Measurements from ENCODE around the gene EMC1.
A peak's percentile ranks its signal among the peaks of the same experiment; 100 is the strongest.
"Not testable (repeated sequence)": the region's sequence is repeated elsewhere in the genome, so short reads cannot be mapped to it uniquely, and the experiment has no call there.

Gene EMC1

DNA sequence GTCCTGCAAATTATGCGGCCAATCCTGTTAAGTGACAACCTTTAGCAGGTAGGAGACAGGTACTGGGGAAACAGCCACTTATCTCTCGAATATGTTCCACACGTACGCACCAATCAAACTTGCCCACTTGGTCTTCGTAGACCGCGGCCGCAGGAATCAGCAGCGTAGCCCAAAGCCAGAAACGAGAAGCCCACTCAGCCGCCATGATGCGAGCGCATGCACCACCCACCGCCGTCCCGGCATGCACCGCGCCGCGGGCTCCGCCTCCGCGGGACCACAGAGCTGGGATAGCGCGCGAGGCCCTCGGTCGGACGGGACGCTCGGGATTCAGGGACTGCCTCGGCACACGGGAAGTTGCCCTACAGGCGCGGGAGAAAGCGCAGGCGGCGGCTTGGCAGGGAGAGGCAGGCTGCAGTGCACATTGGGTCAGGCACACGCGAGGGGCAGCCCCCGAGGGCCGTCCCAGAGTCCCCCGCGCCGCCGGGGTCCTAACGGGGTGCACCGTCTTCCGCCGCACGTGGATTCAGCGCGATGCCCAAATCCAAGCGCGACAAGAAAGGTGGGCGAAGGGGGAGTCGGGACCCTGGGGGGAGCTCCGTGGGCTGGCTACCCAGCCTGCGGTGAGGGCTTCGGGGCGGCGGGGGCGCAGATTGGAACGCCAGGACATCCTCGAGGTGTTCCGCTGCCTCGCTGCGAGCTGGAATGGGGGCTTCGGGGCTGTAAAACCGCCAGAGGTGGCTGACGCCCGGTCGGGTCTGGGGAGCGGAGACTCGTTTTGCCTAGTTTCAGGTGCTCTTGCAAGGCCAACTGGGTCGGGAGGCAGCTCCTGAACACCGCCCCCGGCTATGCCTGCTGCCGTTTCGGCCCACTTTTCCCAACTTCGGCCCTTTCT lies at the start of gene EMC1, which contains the start of gene MRTO4:
Gene EMC1, minus strand, starts transcription at position 220 of the 892 bp plus-strand sequence. Its CDS starts 15 bp downstream, at position 205.
Gene MRTO4, plus strand, starts transcription at position 501 of the 892 bp plus-strand sequence. Its CDS starts 31 bp downstream, at position 532.
- H3K4me3 ChIP-seq (ENCODE audit: low read depth, low read length): peak within 1 kb of the TSS; percentile 100

DNA sequence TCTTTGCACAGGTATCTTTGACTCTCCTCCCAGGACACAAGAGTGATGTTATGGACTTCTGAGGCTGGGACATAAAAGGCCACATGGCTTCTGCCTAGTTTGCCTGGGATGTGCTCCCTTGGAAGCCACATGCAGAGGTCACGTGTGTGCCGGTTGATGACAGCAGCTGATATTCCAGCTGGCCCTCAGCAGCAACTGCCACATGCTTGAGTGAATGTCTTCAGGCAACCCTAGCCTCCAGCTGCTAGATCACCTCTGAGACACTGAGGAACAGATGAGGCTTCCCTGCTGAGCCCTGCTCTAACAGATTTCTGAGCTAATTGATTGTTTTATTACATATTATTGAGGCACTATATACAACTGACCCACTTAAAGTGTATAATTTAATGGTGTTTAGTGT lies 48.9 kb upstream of the EMC1 start:
- H3K4me3 ChIP-seq (ENCODE audit: low read depth, low read length): no peak overlapping the region

DNA sequence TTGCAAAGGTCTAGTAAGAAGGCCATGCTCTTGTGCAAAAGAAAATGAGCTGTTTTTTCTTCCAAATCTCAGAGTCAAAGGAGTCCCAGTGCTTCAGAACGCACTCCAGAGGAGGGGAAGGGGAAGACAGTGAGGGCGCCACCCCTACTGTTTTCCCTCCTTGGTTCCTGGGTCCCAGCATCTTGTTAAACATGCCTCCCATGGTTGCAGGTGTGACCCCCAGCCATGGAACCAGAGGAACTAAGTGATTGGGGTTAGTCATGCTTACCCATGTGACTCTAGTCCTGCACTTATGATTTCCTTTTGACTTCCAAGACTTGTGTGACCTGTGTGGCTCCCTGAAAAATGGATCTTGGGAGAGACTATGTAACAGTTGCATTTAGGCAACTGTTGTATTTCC lies 43.3 kb upstream of the EMC1 start:
- H3K4me3 ChIP-seq (ENCODE audit: low read depth, low read length): no peak overlapping the region

DNA sequence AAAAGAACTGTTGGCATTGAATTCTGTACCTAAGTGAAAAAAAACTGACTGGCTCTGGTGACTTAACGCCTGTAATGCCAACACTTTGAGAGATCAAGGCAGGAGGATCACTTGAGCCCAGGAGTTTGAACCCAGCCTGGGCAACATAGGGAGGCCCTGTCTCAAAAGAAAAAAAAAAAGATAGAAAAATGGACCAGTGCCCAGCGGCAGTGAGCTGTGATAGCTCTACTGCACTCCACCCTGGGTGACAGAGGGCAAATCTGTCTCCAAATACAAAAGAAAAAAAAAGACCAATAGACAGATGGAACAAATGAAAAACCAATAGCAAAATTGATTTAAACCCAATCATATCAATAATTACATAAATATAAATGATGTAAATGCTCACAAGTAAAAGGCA lies 37.9 kb upstream of the EMC1 start:
- peak overlapping the region; percentile 2 for H3K4me3 ChIP-seq (ENCODE audit: low read depth, low read length)

DNA sequence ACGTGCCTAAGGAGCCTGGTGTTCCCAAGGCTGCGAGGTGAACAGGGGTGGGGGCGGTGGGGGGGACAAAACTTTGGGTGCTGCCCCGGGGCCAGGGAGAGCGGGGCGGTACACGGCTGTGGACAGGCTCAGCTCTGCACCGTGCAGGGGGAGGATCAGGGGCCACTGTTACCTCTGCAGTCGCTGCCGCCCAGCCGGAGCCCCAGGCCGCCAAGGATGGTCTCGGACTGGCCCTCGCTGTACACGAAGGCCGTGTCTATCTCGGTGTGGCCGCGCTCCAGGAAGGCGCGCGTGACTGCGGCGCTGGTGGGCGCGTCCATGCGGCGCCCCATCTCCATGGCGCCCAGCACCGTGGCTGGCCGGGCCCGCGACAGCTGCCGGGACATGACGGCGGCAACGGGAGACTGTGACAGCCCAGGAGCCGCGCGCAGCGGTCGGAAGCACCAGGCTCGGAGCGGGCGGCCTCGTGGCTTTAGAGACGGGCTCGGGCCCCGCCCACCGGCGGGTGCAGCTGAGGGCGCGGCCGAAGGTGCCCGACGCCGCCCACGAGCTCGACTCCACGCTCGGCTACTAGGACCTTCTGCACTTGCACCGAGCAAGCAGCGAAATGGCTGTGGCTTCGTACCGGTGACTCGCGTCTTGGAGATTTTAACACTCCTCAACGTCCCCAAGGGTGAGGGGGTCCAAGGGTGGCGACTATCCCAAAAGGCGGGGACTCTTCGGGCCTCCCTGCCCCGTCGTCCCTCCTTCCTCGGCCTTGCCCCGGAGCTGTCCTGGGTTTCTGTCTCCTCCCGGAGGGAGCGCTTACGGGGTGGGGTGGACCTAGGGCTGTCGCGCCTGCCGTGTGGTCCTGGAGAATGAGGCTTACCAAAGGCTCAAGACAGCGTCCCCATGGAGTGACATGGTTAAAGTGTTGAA lies 37.3 kb upstream of the EMC1 start, which contains the start of gene AKR7A3:
Gene AKR7A3, minus strand, starts transcription at position 447 of the 918 bp plus-strand sequence. Its CDS starts 61 bp downstream, at position 386.
- peak within 1 kb of the TSS; percentile 27 for H3K4me3 ChIP-seq (ENCODE audit: low read depth, low read length)

DNA sequence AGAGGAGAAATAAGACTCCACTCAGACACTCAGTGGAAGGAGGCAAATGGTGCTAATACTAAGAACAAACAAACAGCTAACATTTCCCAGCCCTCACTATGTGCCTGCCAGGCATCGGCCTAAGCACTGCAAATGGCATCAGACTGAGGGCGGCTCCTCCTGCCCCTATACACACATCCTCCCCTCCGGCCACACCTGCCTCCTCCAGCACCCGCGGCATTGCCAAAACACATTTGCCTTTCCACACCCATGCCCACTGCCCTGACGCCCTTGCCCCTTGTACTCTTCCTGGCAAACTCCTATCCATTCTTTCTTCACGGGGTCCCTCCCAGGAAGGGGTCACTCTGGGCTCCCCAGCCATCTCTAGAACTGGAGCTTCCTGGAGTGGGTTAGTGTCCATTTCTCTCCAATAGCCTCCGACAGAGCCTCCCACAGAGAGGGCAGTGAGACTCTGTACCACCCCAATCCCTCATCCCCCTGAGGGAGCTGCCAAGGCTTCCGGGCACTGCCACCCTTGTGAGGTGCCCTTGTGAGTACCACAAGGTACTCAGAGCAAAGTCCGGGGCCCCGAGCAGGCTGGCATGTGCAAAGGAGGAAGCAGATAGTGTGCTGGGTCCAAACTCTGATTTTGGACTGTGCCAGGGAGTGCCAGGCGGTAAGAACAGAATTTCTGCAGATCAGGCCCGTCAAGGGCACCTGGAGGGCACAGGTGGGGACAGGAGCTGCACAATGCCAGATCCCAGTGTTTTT lies 36.3 kb upstream of the EMC1 start:
- H3K4me3 ChIP-seq (ENCODE audit: low read depth, low read length): no peak overlapping the region

DNA sequence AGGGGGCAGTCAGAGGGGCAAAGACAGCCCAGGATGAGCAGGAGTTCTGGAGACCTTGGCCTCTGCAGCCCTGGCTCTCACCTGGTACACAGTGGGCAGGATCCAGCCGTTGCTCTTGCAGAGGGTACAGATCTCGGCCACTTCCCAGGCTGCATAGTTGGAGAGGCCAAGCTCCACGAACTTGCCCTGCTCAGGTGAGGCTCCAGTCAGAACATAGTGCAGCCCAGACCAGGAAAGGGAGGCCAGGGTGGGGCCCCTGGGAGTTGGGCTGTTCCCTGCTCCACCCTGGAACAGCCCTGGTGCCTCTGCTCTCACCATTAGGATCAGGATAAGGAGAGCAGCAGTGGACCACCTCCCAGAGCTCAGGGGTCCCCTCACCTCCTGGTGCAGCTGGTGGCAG lies 34.5 kb upstream of the EMC1 start:
- H3K4me3 ChIP-seq (ENCODE audit: low read depth, low read length): not testable (repeated sequence)

DNA sequence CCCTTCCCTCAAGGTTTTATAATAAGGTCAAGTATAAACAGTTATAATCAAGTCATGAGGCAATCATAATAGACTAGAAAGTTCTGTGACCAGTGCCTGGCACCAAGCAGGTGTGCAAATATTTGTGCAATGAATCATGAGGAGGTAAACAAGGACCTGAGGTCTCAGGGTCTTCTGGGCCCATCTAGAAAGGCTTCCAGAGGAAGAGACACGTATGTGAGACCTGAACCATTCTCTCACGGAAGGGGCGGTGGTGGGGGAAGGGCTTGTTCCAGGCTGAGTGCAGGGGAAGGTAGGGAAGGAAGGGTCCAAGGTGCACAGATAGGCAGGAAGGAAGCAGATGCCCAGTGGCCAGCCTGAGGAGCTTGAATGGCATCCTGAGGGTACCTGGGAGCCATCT lies 34.0 kb upstream of the EMC1 start:
- H3K4me3 ChIP-seq (ENCODE audit: low read depth, low read length): not testable (repeated sequence)

DNA sequence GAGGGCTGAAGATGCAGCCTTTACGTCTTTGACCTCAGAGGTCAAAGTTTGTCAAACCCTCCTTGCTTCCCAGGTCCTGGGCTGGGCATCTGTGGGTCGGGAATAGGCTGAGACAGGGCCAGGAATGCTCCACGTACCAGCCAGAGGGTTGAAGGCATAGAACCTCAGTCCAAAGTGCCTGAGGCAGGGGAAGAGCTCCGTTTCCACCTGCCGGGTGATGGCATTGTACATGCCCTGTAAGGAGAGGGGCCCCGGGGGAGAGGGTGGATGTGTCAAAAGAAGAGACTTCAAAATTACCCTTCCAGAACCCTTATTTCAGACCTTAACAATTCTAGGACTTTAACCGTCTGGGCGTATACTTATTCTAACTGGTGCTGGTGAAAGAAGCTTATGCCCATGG lies 33.6 kb upstream of the EMC1 start:
- H3K4me3 ChIP-seq (ENCODE audit: low read depth, low read length): no peak overlapping the region

DNA sequence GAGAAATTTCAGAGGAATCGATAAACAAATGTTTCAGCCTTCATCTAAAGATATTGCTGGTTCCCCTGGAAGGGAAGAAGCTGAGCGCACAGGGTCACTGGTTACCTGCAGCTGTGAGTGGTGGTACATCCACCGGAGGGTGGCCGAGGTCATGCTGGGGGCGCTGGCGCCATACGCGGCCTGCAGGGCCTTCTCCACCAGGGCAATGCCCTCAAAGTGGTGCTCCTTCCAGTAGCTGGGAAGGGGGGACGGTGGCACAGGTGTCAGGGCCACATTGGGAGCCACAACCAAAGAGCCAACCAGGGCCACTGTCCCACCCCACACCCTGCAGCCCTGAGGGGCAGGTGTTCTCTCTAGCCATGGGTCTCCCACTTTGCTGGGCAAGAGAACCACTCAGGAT lies 32.6 kb upstream of the EMC1 start:
- H3K4me3 ChIP-seq (ENCODE audit: low read depth, low read length): no peak overlapping the region

DNA sequence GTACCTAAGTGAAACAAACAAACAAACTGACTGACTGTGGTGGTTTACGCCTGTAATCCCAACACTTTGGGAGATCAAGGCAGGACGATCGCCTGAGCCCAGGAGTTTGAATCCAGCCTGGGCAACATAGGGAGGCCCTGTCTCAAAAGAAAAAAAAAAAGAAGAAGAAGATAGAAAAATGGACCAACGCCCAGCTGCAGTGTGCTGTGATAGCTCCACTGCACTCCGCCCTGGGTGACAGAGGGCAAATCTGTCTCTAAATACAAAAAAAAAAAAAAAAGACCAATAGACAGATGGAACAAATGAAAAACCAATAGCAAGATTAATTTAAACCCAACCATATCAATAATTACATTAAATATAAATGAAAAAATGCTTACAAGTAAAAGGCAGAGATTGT lies 23.3 kb upstream of the EMC1 start:
- no peak overlapping the region for H3K4me3 ChIP-seq (ENCODE audit: low read depth, low read length)

DNA sequence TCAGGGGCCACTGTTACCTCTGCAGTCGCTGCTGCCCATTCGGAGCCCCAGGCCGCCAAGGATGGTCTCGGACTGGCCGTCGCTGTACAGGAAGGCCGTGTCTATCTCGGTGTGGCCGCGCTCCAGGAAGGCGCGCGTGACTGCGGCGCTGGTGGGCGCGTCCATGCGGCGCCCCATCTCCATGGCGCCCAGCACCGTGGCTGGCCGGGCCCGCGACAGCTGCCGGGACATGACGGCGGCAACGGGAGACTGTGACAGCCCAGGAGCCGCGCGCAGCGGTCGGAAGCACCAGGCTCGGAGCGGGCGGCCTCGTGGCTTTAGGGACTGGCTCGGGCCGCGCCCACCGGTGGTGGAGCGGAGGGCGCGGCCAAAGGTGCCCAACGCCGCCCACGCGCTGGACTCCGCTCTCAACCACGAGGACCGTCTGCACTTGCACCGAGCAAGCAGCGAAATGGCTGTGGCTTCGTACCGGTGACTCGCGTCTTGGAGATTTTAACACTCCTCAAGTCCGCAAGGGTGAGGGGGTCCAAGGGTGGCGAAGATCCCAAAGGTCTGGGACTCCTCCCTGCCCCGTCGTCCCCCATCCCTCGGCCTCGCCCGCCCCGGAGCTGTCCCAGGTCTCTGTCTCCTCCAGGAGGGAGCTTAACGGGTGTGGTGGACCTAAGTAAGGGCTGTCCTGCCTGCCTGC lies 22.7 kb upstream of the EMC1 start:
- H3K4me3 ChIP-seq (ENCODE audit: low read depth, low read length): not testable (repeated sequence)

DNA sequence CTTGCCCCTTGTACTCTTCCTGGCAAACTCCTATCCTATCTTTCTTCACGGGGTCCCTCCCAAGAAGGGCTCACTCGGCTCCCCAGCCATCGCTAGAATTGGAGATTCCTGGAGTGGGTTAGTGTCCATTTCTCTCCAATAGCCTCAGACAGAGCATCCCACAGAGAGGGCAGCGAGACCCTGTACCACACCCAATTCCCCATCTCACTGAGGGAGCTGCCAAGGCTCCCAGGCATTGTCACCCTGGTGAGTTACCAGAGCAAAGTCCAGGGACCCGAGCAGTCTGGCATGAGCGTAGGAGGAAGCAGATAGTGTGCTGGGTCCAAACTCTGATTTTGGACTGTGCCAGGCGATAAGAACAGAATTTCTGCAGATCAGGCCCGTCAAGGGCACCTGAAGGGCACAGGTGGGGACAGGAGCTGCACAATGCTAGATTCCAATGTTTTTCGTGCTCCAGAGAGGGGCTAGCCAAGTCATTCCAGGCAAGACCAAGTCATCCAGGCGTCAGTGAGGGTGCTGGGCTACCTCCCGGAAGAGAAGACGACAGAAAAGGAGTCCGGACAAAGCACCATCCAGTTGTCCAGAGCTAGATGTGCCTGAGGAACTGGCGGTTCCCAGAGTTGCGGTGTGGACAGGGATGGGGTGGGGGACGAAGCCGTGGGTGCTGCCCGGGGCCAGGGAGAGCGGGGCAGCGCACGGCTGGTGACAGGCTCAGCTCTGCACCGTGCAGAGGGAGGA lies 22.0 kb upstream of the EMC1 start:
- H3K4me3 ChIP-seq (ENCODE audit: low read depth, low read length): no peak overlapping the region

DNA sequence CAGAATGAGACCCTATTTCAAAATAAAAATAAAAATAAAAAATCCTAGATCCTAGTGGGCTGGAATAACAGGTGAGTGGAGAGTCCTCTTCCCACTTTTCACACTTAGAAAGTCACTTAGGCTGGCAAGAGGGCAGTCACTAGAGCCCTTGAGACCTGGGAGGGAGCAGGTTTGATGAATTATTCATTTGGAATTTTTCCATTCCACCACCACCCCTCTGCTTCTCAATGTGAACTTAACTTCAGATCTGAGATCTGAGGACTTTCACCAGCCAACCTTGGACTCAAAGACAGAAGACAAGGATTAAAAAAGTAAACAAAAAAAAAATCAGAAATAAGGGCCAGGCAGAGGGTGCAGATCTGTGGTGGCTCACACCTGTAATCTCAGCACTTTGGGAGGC lies 20.7 kb upstream of the EMC1 start:
- H3K4me3 ChIP-seq (ENCODE audit: low read depth, low read length): no peak overlapping the region

DNA sequence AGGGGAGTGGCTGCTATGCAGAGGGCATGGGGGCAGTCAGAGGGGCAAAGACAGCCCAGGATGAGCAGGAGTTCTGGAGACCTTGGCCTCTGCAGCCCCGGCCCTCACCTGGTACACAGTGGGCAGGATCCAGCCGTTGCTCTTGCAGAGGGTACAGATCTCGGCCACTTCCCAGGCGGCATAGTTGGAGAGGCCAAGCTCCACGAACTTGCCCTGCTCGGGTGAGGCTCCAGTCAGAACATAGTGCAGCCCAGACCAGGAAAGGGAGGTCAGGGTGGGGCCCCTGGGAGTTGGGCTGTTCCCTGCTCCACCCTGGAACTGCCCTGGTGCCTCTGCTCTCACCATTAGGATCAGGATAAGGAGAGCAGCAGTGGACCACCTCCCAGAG lies 19.0 kb upstream of the EMC1 start:
- H3K4me3 ChIP-seq (ENCODE audit: low read depth, low read length): not testable (repeated sequence)

DNA sequence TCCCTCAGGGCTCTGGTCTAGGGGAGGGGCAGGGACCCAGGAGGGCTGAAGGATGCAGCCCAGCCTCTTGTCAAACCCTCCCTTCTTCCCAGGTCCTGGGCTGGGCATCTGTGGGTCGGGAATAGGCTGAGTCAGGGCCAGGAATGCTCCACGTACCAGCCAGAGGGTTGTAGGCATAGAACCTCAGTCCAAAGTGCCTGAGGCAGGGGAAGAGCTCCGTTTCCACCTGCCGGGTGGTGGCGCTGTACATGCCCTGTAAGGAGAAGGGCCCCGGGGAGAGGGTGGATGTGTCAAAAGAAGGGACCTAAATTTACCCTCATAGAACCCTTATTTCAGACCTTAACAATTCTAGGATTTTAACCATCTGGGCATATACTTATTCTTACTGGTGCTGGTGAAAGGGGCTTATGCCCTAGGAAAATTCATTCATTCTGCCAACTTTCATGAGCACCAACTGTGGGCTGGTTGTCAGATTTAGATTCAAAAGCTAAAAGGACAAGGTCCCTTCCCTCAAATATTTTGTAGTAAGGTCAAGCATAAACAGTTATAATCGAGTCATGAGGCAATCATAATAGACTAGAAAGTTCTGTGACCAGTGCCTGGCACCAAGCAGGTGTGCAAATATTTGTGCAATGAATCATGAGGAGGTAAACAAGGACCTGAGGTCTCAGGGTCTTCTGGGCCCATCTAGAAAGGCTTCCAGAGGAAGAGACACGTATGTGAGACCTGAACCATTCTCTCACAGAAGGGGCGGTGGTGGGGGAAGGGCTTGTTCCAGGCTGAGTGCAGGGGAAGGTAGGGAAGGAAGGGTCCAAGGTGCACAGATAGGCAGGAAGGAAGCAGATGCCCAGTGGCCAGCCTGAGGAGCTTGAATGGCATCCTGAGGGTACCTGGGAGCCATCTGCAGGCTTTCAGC lies 18.4 kb upstream of the EMC1 start:
- H3K4me3 ChIP-seq (ENCODE audit: low read depth, low read length): not testable (repeated sequence)

DNA sequence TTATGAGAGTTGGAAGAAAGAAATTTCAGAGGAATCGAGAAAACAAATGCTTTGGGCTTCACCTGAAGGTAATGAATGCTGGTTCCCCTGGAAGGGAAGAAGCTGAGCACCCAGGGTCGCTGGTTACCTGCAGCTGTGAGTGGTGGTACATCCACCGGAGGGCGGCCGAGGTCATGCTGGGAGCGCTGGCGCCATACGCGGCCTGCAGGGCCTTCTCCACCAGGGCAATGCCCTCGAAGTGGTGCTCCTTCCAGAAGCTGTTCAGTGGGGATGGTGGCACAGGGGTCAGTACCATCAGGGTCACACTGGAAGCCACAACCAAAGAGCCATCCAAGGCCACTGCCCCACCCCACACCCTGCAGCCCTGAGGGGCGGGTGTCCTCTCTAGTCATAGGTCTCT lies 17.1 kb upstream of the EMC1 start:
- H3K4me3 ChIP-seq (ENCODE audit: low read depth, low read length): no peak overlapping the region

DNA sequence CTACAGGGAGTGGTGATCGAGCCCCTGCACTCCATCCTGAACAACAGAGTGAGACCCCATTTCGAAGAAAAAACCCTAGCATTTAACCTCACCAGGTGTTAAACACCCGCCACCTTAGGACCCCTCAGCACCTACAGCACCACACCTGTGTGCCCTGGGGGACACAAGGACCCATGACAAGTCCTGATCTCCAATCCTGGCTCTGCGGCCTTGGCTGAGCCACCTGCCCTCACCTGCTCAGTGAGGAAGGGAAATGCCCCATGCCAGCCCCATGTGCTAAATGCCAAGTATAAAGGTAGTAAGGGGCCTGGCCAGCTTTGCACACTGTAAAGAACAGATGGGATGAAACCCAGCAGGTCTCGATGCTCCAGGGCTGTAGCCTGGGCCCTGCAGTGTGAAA lies 11.4 kb upstream of the EMC1 start:
- H3K4me3 ChIP-seq (ENCODE audit: low read depth, low read length): no peak overlapping the region

DNA sequence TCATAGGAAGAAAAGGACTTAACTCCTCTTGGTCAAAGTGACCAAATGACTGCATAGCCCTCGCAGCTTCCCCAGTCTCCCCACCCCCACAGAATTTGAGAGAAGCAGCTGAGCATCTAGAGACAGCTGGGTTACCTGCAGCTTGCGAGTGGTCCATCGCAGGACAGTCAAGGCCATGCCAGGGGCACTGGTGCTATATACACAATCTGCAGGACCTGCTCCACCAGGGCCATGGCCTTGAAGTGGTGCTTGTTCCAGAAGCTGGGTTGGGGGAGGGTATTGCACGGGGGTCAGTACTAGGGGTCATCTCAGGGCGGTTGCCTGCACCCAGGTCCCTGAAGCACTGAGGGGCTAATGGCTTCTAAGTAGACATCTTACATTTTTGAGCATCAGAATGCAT lies 10.7 kb upstream of the EMC1 start:
- no peak overlapping the region for H3K4me3 ChIP-seq (ENCODE audit: low read depth, low read length)
